Endothelial cell of umbilical vein (primary cell): ENCODE measurements around the gene TLE1. TPM values are rescaled to one million over a fixed set of nuclear protein-coding genes. Genes with fewer than 3 reads are reported as not detected.
A peak's percentile ranks its signal among the peaks of the same experiment; 100 is the strongest.

Experiments
- BruUV-seq: library from RNA; stranded (reverse); fragments of 400-500 nt; replicated peaks from 2 replicates; lab custom pipeline; 2021; lab: Mats Ljungman, UMichigan
- CTCF ChIA-PET: fragments of 300-600, 350-600 bp; sonication (Branson Sonifier 250); formaldehyde crosslinking; loops from one replicate; lab custom pipeline; 2021; ENCODE audit warnings: antibody characterized with exemption, inconsistent platforms; lab: Charles Lee
- POLR2A ChIA-PET: fragments of 300-600, 350-600 bp; sonication (Branson Sonifier 250); formaldehyde crosslinking; loops from one replicate; lab custom pipeline; 2021; ENCODE audit warnings: antibody characterized with exemption, inconsistent platforms; lab: Charles Lee
- DNase-seq: peaks from one replicate; pipeline ENCODE4 v3.0.0-alpha.2; 2011; ENCODE audit warnings: low read depth, low spot score
- FAIRE-seq: peaks from 2 replicates; lab custom pipeline; 2011; peaks lifted over from hg19 to GRCh38; lab: Jason Lieb, UNC
- H2AFZ ChIP-seq: 2 replicates; pipeline ENCODE4 v1.6.0; 2012; ENCODE audit warnings: low read depth, low read length, control low read depth, inconsistent platforms
- H3K27ac ChIP-seq: 2 replicates; pipeline ENCODE4 v1.5.1; 2011; ENCODE audit warnings: low read depth, mild to moderate bottlenecking, control low read depth, low read length, moderate library complexity; ENCODE audit not compliant: insufficient read depth
- H3K27me3 ChIP-seq, 2 experiments: 2 replicates each; pipeline versions ENCODE4 v1.6.0 to v1.6.1; 2011; ENCODE audit warnings: low read length in 2 of 2, mixed read lengths in 1 of 2; ENCODE audit not compliant: control insufficient read depth in 2 of 2, insufficient read depth in 2 of 2
- H3K36me3 ChIP-seq, 2 experiments: 2 replicates in 1 of 2; 3 replicates in 1 of 2; pipeline ENCODE4 v1.5.1; 2011; ENCODE audit warnings: low read length in 2 of 2, mild to moderate bottlenecking in 1 of 2, moderate library complexity in 1 of 2; ENCODE audit not compliant: control insufficient read depth in 2 of 2, insufficient read depth in 2 of 2; ENCODE audit errors: extremely low read depth in 1 of 2
- H3K4me1 ChIP-seq: 3 replicates; pipeline ENCODE4 v1.5.1; 2011; ENCODE audit warnings: mild to moderate bottlenecking, low read length; ENCODE audit not compliant: control insufficient read depth, insufficient read depth; ENCODE audit errors: extremely low read depth
- H3K4me2 ChIP-seq: 2 replicates; pipeline ENCODE4 v1.6.1; 2011; ENCODE audit warnings: low read length, control low read depth, mixed read lengths; ENCODE audit not compliant: insufficient read depth
- H3K4me3 ChIP-seq, 3 experiments: fragments of 200-600 bp in 1 of 3; sonication (generic), shearing (Covaris generic) in 1 of 3; replicated peaks in 1 of 3; 2 replicates each; pipeline ENCODE4 v1.5.1; 2011 to 2016; ENCODE audit warnings: control low read depth in 3 of 3, low read length in 3 of 3, mild to moderate bottlenecking in 2 of 3, inconsistent platforms in 1 of 3, low read depth in 1 of 3, moderate library complexity in 1 of 3; ENCODE audit not compliant: insufficient read depth in 1 of 3
- H3K79me2 ChIP-seq: 2 replicates; pipeline ENCODE4 v1.6.0; 2012; ENCODE audit warnings: low read length, inconsistent platforms; ENCODE audit not compliant: control insufficient read depth, insufficient read depth
- H3K9ac ChIP-seq: replicated peaks from 2 replicates; pipeline ENCODE3; 2011; ENCODE audit warnings: low read length, control low read depth; ENCODE audit not compliant: insufficient read depth; ENCODE audit errors: extremely low read depth
- H3K9me1 ChIP-seq: replicated peaks from 3 replicates; pipeline ENCODE4 v1.6.0; 2011; ENCODE audit warnings: mild to moderate bottlenecking, low read length; ENCODE audit not compliant: control insufficient read depth, insufficient read depth; ENCODE audit errors: extremely low read depth
- H3K9me3 ChIP-seq: replicated peaks from 2 replicates; pipeline ENCODE4 v1.5.1; 2012; ENCODE audit warnings: low read length, inconsistent platforms; ENCODE audit not compliant: control insufficient read depth, insufficient read depth
- H4K20me1 ChIP-seq: replicated peaks from 2 replicates; pipeline ENCODE3; 2011; ENCODE audit warnings: mild to moderate bottlenecking, low read length; ENCODE audit not compliant: control insufficient read depth, insufficient read depth; ENCODE audit errors: extremely low read depth
- EZH2 ChIP-seq: IDR thresholded peaks from 2 replicates; pipeline ENCODE4 v1.6.1; 2012; ENCODE audit warnings: borderline replicate concordance, low read depth, mild to moderate bottlenecking, moderate library complexity, low read length, inconsistent platforms; ENCODE audit not compliant: severe bottlenecking
- FOS ChIP-seq: IDR thresholded peaks from 2 replicates; pipeline ENCODE4 v1.6.1; 2011; ENCODE audit warnings: mild to moderate bottlenecking, low read length, moderate library complexity, borderline replicate concordance; ENCODE audit not compliant: insufficient read depth
- GATA2 ChIP-seq: IDR thresholded peaks from 2 replicates; pipeline ENCODE4 v1.7.0; 2011; ENCODE audit warnings: low read depth, mild to moderate bottlenecking, moderate library complexity, mixed read lengths, low read length; ENCODE audit not compliant: insufficient read length, insufficient read depth
- JUN ChIP-seq: IDR thresholded peaks from 2 replicates; pipeline ENCODE4 v1.6.1; 2011; ENCODE audit warnings: borderline replicate concordance, low read depth; ENCODE audit not compliant: insufficient read length, insufficient read depth
- MYC ChIP-seq: IDR thresholded peaks from one replicate; pipeline ENCODE4 v1.6.1; 2011; ENCODE audit warnings: mild to moderate bottlenecking, low read depth, low read length
- POLR2A ChIP-seq: IDR thresholded peaks from 2 replicates; pipeline ENCODE4 v1.6.1; 2012; ENCODE audit warnings: low read depth, mild to moderate bottlenecking, control low read depth, low read length
- POLR2AphosphoS5 ChIP-seq: IDR thresholded peaks from 2 replicates; pipeline ENCODE4 v1.6.1; 2012; ENCODE audit warnings: low read depth, mild to moderate bottlenecking, control low read depth, low read length, moderate library complexity; ENCODE audit not compliant: insufficient read depth
- dilution Hi-C: fragments of 300-500 bp; cut with MboI; formaldehyde crosslinking; loops from one replicate; pipeline ENCODE4 v1.15.0; 2019; ENCODE audit warnings: low sequenced_read_pairs; ENCODE audit not compliant: extremely low pct_ligation_motif_present
- intact Hi-C: fragments of 100-400 bp; cut with micrococcal nuclease; formaldehyde crosslinking; loops from one replicate; pipeline ENCODE4 v1.10.0; 2022
- polyA plus RNA-seq, 4 experiments: library from polyadenylated mRNA; depleted of rRNA in 3 of 4; stranded (reverse) in 3 of 4; unstranded in 1 of 4; fragments of >200 nt; gene quantifications; 2 replicates each; pipeline versions ENCODE4 v1.2.1 to v1.2.3, GENCODE V29; 2011 to 2012; ENCODE audit warnings: missing spikeins in 1 of 4
- total RNA-seq: library from RNA; stranded (reverse); gene quantifications from 2 replicates; pipeline ENCODE4 v1.2.3, GENCODE V29; 2021
- TF ChIP-seq, protein P1 (sequence below), 2 donors: IDR thresholded peaks; 1 replicate in 1 of 2; 2 replicates in 1 of 2; pipeline ENCODE4 v1.5.1; 2011; ENCODE audit warnings: low read length in 2 of 2, mild to moderate bottlenecking in 2 of 2, moderate library complexity in 2 of 2, control low read depth in 1 of 2, inconsistent platforms in 1 of 2, low read depth in 1 of 2; ENCODE audit not compliant: insufficient read depth in 1 of 2; ENCODE audit errors: extremely low read depth in 1 of 2
- TF ChIP-seq, protein P2 (sequence below): IDR thresholded peaks from 2 replicates; pipeline ENCODE4 v1.6.1; 2011; ENCODE audit not compliant: insufficient read depth, insufficient read length

TLE1 gene
- total and polyA plus RNA-seq, 2 donors (not counting 3 experiments of a cell fraction or from before 2014, with no cell fraction given): 55.0 to 58.2 TPM

DNA sequence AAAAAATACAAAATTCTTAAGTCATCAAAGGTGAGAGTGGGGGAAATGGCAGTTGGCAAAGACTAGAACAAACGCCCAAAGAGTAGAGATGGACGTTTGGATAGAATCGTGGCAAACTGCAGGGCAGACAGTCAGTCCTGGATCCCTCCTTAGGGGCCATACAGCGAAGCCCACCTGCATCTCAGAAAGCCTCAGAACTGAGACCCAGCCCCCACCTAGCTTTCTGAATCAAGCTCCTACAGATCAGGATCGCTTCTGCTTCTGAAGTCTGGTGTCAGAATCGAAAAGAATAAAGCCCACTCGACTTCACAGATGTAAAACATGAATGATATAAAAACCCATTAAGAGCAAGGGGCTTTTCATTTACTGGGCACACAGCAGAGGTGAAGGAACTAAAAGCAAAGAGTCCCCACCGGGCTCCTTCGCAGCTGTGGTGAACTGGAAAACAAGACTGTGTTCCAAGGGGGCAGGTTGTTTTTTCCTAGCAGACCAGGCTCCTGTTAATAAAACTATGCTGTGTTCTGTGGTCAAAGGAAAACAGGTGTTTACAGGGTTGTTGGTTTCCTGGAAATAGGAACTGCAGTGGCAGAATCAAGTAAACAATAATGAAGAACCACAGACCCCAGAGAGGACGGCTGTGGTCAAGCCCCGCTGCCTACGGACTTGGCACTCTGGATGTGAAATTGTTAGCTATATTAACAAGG, 91.8 kb downstream of the TLE1 start:
- H3K36me3 ChIP-seq: peaks cover 0 to 7% of the 10 kb centered on the region in 2 experiments
- BruUV-seq: TSS peak; percentile 61
- ChIA-PET POLR2A (interaction anchor here (0.9 kb wide), 1 partner anchor 11 kb away, joined by 3 read pairs; no protein-coding TSS in a partner anchor), CTCF (interaction anchor here (0.7 to 2.4 kb wide), 5 partner anchors 10 to 92 kb away, joined by 3 to 15 read pairs (median 5); partner anchors contain the start of gene TLE1)
- H3K4me3 ChIP-seq: no peak overlapping the region
- DNase-seq: peak; percentile 45
- intact Hi-C loops: loop anchor here (2.0 to 5.0 kb wide), 4 partner anchors 55 to 251 kb away; no protein-coding TSS in a partner anchor
- peaks cover 59% of the 10 kb centered on the region for H3K4me1 ChIP-seq
- no peak for FAIRE-seq
- H3K9me1 ChIP-seq: no peaks in the 10 kb centered on the region
- peak overlapping the region; percentile 87 for H3K27ac ChIP-seq
- dilution Hi-C loops: no loop called here
- peak overlapping the region; percentile 11 for H3K9ac ChIP-seq
- no peaks in the 10 kb centered on the region for H3K79me2 ChIP-seq
- no peaks in the 10 kb centered on the region for H3K9me3 ChIP-seq
- no peak overlapping the region for H2AFZ ChIP-seq
- no peaks in the 10 kb centered on the region for H4K20me1 ChIP-seq
- peak overlapping the region; percentile 76 for H3K4me2 ChIP-seq
- no peaks in the 10 kb centered on the region for H3K27me3 ChIP-seq
- TF ChIP-seq POLR2A (no peak), JUN (no peak), GATA2 (no peak), MYC (no peak), FOS (no peak), POLR2AphosphoS5 (no peak), EZH2 (no peak)
- TF ChIP-seq, protein P1, sequence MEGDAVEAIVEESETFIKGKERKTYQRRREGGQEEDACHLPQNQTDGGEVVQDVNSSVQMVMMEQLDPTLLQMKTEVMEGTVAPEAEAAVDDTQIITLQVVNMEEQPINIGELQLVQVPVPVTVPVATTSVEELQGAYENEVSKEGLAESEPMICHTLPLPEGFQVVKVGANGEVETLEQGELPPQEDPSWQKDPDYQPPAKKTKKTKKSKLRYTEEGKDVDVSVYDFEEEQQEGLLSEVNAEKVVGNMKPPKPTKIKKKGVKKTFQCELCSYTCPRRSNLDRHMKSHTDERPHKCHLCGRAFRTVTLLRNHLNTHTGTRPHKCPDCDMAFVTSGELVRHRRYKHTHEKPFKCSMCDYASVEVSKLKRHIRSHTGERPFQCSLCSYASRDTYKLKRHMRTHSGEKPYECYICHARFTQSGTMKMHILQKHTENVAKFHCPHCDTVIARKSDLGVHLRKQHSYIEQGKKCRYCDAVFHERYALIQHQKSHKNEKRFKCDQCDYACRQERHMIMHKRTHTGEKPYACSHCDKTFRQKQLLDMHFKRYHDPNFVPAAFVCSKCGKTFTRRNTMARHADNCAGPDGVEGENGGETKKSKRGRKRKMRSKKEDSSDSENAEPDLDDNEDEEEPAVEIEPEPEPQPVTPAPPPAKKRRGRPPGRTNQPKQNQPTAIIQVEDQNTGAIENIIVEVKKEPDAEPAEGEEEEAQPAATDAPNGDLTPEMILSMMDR (IDR thresholded peaks at IDR 0.05; ENCODE audit: extremely low read depth in 1 of 2, insufficient read depth in 1 of 2, low read depth in 1 of 2, low read length in 2 of 2): no peak
- TF ChIP-seq, protein P2, sequence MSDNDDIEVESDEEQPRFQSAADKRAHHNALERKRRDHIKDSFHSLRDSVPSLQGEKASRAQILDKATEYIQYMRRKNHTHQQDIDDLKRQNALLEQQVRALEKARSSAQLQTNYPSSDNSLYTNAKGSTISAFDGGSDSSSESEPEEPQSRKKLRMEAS: no peak
